ENCODE measurements around the gene SYNE1. TPM values are rescaled to one million over a fixed set of nuclear protein-coding genes. Genes with fewer than 3 reads are reported as not detected.
A peak's percentile ranks its signal among the peaks of the same experiment; 100 is the strongest.

Gene SYNE1
- total and polyA plus RNA-seq, 7 experiments from 2014 or later: 50.6 to 205 (median 161) TPM

- POLR2A ChIA-PET: interaction anchor here (0.8 to 1.1 kb wide), 2 partner anchors 15 to 497 kb away, joined by 3 read pairs; no protein-coding TSS in a partner anchor
- Mint-ChIP-seq H3K9me3 (peaks cover 0 to 21% (median 11%) of the 10 kb centered on the region in 11 donors), H3K27ac (peak overlapping the region in 8 of 9 donors; percentile 89 to 100 (median 98)), H3K36me3 (peaks cover 17 to 63% (median 37%) of the 10 kb centered on the region in 5 donors), H3K4me1 (peaks cover 20 to 82% (median 70%) of the 10 kb centered on the region in 7 donors), H3K4me3 (peak overlapping the region in 2 of 10 donors; percentile 25 to 99), H3K27me3 (no peaks in the 10 kb centered on the region)
- intact Hi-C loops (cut with micrococcal nuclease): loop anchor here in 1 of 2 donors (10.0 kb wide), 3 partner anchors 733 to 793 kb away; partner anchors contain the start of genes RMND1 and ZBTB2
- no peaks in the 10 kb centered on the region for H3K9me3 ChIP-seq (ENCODE audit: control insufficient read depth in 2 of 3, low read length in 3 of 3)
- no peaks in the 10 kb centered on the region for H3K27me3 ChIP-seq (ENCODE audit: control insufficient read depth in 2 of 2, insufficient read depth in 2 of 2, low read length in 2 of 2)
- DNase-seq (no peak), ATAC-seq (no peak)
- no peaks in the 10 kb centered on the region for H3K36me3 ChIP-seq (ENCODE audit: control insufficient read depth in 2 of 3, insufficient read depth in 3 of 3, low read length in 3 of 3)
- H3K27ac ChIP-seq (ENCODE audit: low read depth, low read length): no peak overlapping the region
- peaks cover 21 to 22% of the 10 kb centered on the region in 2 donors for H3K4me1 ChIP-seq (ENCODE audit: control insufficient read depth in 2 of 2, insufficient read depth in 2 of 2, low read length in 2 of 2)
- CTCF ChIA-PET: no interaction called here
- H3K4me3 ChIP-seq (ENCODE audit: low read length): no peak overlapping the region
Measured at GRCh38 chr6:152188011-152188410, 449.2 kb downstream of the SYNE1 start.

- no peak overlapping the region for H3K4me3 ChIP-seq (ENCODE audit: low read length)
- Mint-ChIP-seq H3K27me3 (no peaks in the 10 kb centered on the region), H3K4me1 (peaks cover 31 to 92% (median 75%) of the 10 kb centered on the region in 7 donors), H3K4me3 (peak overlapping the region in 7 of 10 donors; percentile 30 to 99 (median 91)), H3K9me3 (peaks cover 0 to 12% (median 4%) of the 10 kb centered on the region in 11 donors), H3K36me3 (peaks cover 9 to 59% (median 33%) of the 10 kb centered on the region in 5 donors), H3K27ac (peak overlapping the region in 8 of 9 donors; percentile 89 to 100 (median 98))
- ChIA-PET CTCF (no interaction called here), POLR2A (interaction anchor here (0.6 to 1.2 kb wide), 3 partner anchors 10 to 23 kb away, joined by 3 to 5 read pairs (median 4); no protein-coding TSS in a partner anchor)
- ATAC-seq: no peak
- no peaks in the 10 kb centered on the region for H3K27me3 ChIP-seq (ENCODE audit: control insufficient read depth in 2 of 2, insufficient read depth in 2 of 2, low read length in 2 of 2)
- H3K4me1 ChIP-seq (ENCODE audit: control insufficient read depth in 2 of 2, insufficient read depth in 2 of 2, low read length in 2 of 2): peaks cover 30 to 32% of the 10 kb centered on the region in 2 donors
- no peaks in the 10 kb centered on the region for H3K36me3 ChIP-seq (ENCODE audit: control insufficient read depth in 2 of 3, insufficient read depth in 3 of 3, low read length in 3 of 3)
- DNase-seq: no peak
- no peaks in the 10 kb centered on the region for H3K9me3 ChIP-seq (ENCODE audit: control insufficient read depth in 2 of 3, low read length in 3 of 3)
- peak overlapping the region; percentile 10 for H3K27ac ChIP-seq (ENCODE audit: low read depth, low read length)
- intact Hi-C loops (cut with micrococcal nuclease): loop anchor here in 1 of 2 donors (10.0 kb wide), 3 partner anchors 732 to 792 kb away; partner anchors contain the start of genes RMND1 and ZBTB2
Measured at GRCh38 chr6:152186840-152187239, 450.3 kb downstream of the SYNE1 start.

- peaks cover 46 to 92% (median 75%) of the 10 kb centered on the region in 7 donors for H3K4me1 Mint-ChIP-seq
- peaks cover 37 to 48% of the 10 kb centered on the region in 2 donors for H3K4me1 ChIP-seq (ENCODE audit: control insufficient read depth in 2 of 2, insufficient read depth in 2 of 2, low read length in 2 of 2)
- peak in 7 of 9 donors; percentile 25 to 78 (median 66) for DNase-seq
Measured at GRCh38 chr6:152184917-152185574, 452.1 kb downstream of the SYNE1 start.

GRCh38 chr6:152184573-152184916 is 452.6 kb downstream of the SYNE1 start:
- Histone ChIP-seq H3K4me1 (ENCODE audit: control insufficient read depth in 2 of 2, insufficient read depth in 2 of 2, low read length in 2 of 2) (peaks cover 37 to 51% of the 10 kb centered on the region in 2 donors), H3K36me3 (ENCODE audit: control insufficient read depth in 2 of 3, insufficient read depth in 3 of 3, low read length in 3 of 3) (peaks cover 0 to 7% (median 0%) of the 10 kb centered on the region in 3 experiments), H3K27me3 (ENCODE audit: control insufficient read depth in 2 of 2, insufficient read depth in 2 of 2, low read length in 2 of 2) (no peaks in the 10 kb centered on the region), H3K4me3 (ENCODE audit: low read length) (peak overlapping the region; percentile 59), H3K9me3 (ENCODE audit: control insufficient read depth in 2 of 3, low read length in 3 of 3) (no peaks in the 10 kb centered on the region), H3K27ac (ENCODE audit: low read depth, low read length) (peak overlapping the region; percentile 71)
- peak overlapping the region; percentile 95 to 100 (median 99) for H3K27ac Mint-ChIP-seq
- ChIA-PET CTCF (interaction anchor here (0.7 to 1.8 kb wide), 9 partner anchors 9 to 494 kb away, joined by 3 to 9 read pairs (median 4); no protein-coding TSS in a partner anchor), POLR2A (interaction anchor here (0.6 to 4.6 kb wide), 26 partner anchors 8 to 799 kb away, joined by 3 to 37 read pairs (median 7); partner anchors contain the start of genes RMND1 and ZBTB2)
- peaks cover 47 to 89% (median 72%) of the 10 kb centered on the region in 7 donors for H3K4me1 Mint-ChIP-seq
- DNase-seq (peak in 1 of 9 donors; percentile 63), ATAC-seq (peak; percentile 62)
- H3K27me3 Mint-ChIP-seq: no peaks in the 10 kb centered on the region
- intact Hi-C loops (cut with micrococcal nuclease): loop anchor here (1.0 to 10.0 kb wide), 8 partner anchors 14 to 794 kb away; partner anchors contain the start of genes RMND1 (in 1 of the 2) and ZBTB2 (in 1 of the 2)
- H3K4me3 Mint-ChIP-seq: peak overlapping the region; percentile 87 to 99 (median 96)
- H3K9me3 Mint-ChIP-seq: peaks cover 0 to 3% (median 0%) of the 10 kb centered on the region in 11 donors
- peaks cover 12 to 55% (median 32%) of the 10 kb centered on the region in 5 donors for H3K36me3 Mint-ChIP-seq

More at GRCh38 chr6:152184917-152185574, 452.1 kb downstream of the SYNE1 start:
- peak overlapping the region; percentile 56 for H3K4me3 ChIP-seq (ENCODE audit: low read length)
- H3K27me3 ChIP-seq (ENCODE audit: control insufficient read depth in 2 of 2, insufficient read depth in 2 of 2, low read length in 2 of 2): no peaks in the 10 kb centered on the region
- intact Hi-C loops (cut with micrococcal nuclease): loop anchor here (1.0 to 10.0 kb wide), 11 partner anchors 14 to 795 kb away; partner anchors contain the start of genes RMND1 (in 2 of the 2) and ZBTB2 (in 1 of the 2)
- Mint-ChIP-seq H3K27ac (peak overlapping the region; percentile 95 to 100 (median 99)), H3K9me3 (peaks cover 0 to 6% (median 0%) of the 10 kb centered on the region in 11 donors), H3K4me3 (peak overlapping the region; percentile 87 to 99 (median 96)), H3K36me3 (peaks cover 12 to 58% (median 35%) of the 10 kb centered on the region in 5 donors), H3K27me3 (no peaks in the 10 kb centered on the region)
- H3K9me3 ChIP-seq (ENCODE audit: control insufficient read depth in 2 of 3, low read length in 3 of 3): no peaks in the 10 kb centered on the region
- CTCF ChIA-PET: interaction anchor here (0.8 to 1.8 kb wide), 8 partner anchors 9 to 779 kb away, joined by 3 to 9 read pairs (median 4); no protein-coding TSS in a partner anchor
- peak overlapping the region; percentile 71 for H3K27ac ChIP-seq (ENCODE audit: low read depth, low read length)
- peaks cover 0 to 5% (median 0%) of the 10 kb centered on the region in 3 experiments for H3K36me3 ChIP-seq (ENCODE audit: control insufficient read depth in 2 of 3, insufficient read depth in 3 of 3, low read length in 3 of 3)
- peak; percentile 77 for ATAC-seq
- POLR2A ChIA-PET: interaction anchor here (0.6 to 4.6 kb wide), 28 partner anchors 8 to 798 kb away, joined by 3 to 37 read pairs (median 6); partner anchors contain the start of genes RMND1 and ZBTB2

GRCh38 chr6:152180601-152181000 is 456.6 kb downstream of the SYNE1 start:
- peaks cover 10 to 40% (median 30%) of the 10 kb centered on the region in 5 donors for H3K36me3 Mint-ChIP-seq
- peak overlapping the region in 7 of 9 donors; percentile 9 to 100 (median 64) for H3K27ac Mint-ChIP-seq
- no peak for ATAC-seq

GRCh38 chr6:152176268-152176667 is 460.9 kb downstream of the SYNE1 start:
- intact Hi-C loops (cut with micrococcal nuclease): no loop called here
- H3K4me1 Mint-ChIP-seq: peaks cover 22 to 64% (median 56%) of the 10 kb centered on the region in 7 donors
- Histone ChIP-seq H3K27me3 (ENCODE audit: control insufficient read depth in 2 of 2, insufficient read depth in 2 of 2, low read length in 2 of 2) (no peaks in the 10 kb centered on the region), H3K9me3 (ENCODE audit: control insufficient read depth in 2 of 3, low read length in 3 of 3) (no peaks in the 10 kb centered on the region), H3K4me1 (ENCODE audit: control insufficient read depth in 2 of 2, insufficient read depth in 2 of 2, low read length in 2 of 2) (peaks cover 3 to 30% of the 10 kb centered on the region in 2 donors), H3K36me3 (ENCODE audit: control insufficient read depth in 2 of 3, insufficient read depth in 3 of 3, low read length in 3 of 3) (peaks cover 36 to 63% (median 37%) of the 10 kb centered on the region in 3 experiments), H3K4me3 (ENCODE audit: low read length) (no peak overlapping the region), H3K27ac (ENCODE audit: low read depth, low read length) (no peak overlapping the region)
- peaks cover 0 to 2% (median 0%) of the 10 kb centered on the region in 11 donors for H3K9me3 Mint-ChIP-seq
- peak overlapping the region in 5 of 9 donors; percentile 14 to 64 (median 47) for H3K27ac Mint-ChIP-seq
- H3K4me3 Mint-ChIP-seq: no peak overlapping the region
- peaks cover 12 to 59% (median 50%) of the 10 kb centered on the region in 5 donors for H3K36me3 Mint-ChIP-seq
- ATAC-seq: no peak
- CTCF ChIA-PET: interaction anchor here (0.6 to 1.0 kb wide), 2 partner anchors 42 to 91 kb away, joined by 3 to 8 read pairs; no protein-coding TSS in a partner anchor
- H3K27me3 Mint-ChIP-seq: no peaks in the 10 kb centered on the region
- POLR2A ChIA-PET: interaction anchor here (1.0 to 1.2 kb wide), 2 partner anchors 8 to 9 kb away, joined by 3 to 5 read pairs; no protein-coding TSS in a partner anchor
- no peak for DNase-seq

More at GRCh38 chr6:152180601-152181000, 456.6 kb downstream of the SYNE1 start:
- CTCF ChIA-PET: interaction anchor here (0.7 kb wide), 1 partner anchor 31 kb away, joined by 4 read pairs; no protein-coding TSS in a partner anchor
- peaks cover 13 to 31% (median 24%) of the 10 kb centered on the region in 3 experiments for H3K36me3 ChIP-seq (ENCODE audit: control insufficient read depth in 2 of 3, insufficient read depth in 3 of 3, low read length in 3 of 3)
- POLR2A ChIA-PET: no interaction called here
- H3K9me3 Mint-ChIP-seq: peaks cover 0 to 1% (median 0%) of the 10 kb centered on the region in 11 donors
- H3K27me3 Mint-ChIP-seq: no peaks in the 10 kb centered on the region
- intact Hi-C loops (cut with micrococcal nuclease): loop anchor here in 1 of 2 donors (10.0 kb wide), 3 partner anchors 726 to 794 kb away; partner anchors contain the start of genes RMND1 and ZBTB2
- no peaks in the 10 kb centered on the region for H3K27me3 ChIP-seq (ENCODE audit: control insufficient read depth in 2 of 2, insufficient read depth in 2 of 2, low read length in 2 of 2)
- peak overlapping the region in 8 of 10 donors; percentile 27 to 99 (median 76) for H3K4me3 Mint-ChIP-seq
- no peak overlapping the region for H3K27ac ChIP-seq (ENCODE audit: low read depth, low read length)
- H3K4me1 ChIP-seq (ENCODE audit: control insufficient read depth in 2 of 2, insufficient read depth in 2 of 2, low read length in 2 of 2): peaks cover 19 to 32% of the 10 kb centered on the region in 2 donors
- peaks cover 34 to 64% (median 50%) of the 10 kb centered on the region in 7 donors for H3K4me1 Mint-ChIP-seq
- no peak overlapping the region for H3K4me3 ChIP-seq (ENCODE audit: low read length)
- DNase-seq: no peak
- no peaks in the 10 kb centered on the region for H3K9me3 ChIP-seq (ENCODE audit: control insufficient read depth in 2 of 3, low read length in 3 of 3)
